HepG2 (cell line): ENCODE results near the gene TGFBRAP1. TPM values are rescaled to one million over a fixed set of nuclear protein-coding genes. Genes with fewer than 3 reads are reported as not detected.
A peak's percentile ranks its signal among the peaks of the same experiment; 100 is the strongest.

Experiments used
- CEBPG ChIP-seq: IDR thresholded peaks from 2 replicates; pipeline ENCODE4 v1.6.1; 2016
- GABPA ChIP-seq, 2 experiments: IDR thresholded peaks; 2 replicates each; pipeline ENCODE4 v1.6.1; 2011 to 2016; ENCODE audit warnings: low read depth in 2 of 2, low read length in 1 of 2, missing biosample characterization in 1 of 2, missing genetic modification characterization in 1 of 2
- KAT8 ChIP-seq: IDR thresholded peaks from 2 replicates; pipeline ENCODE4 v1.6.1; 2016; ENCODE audit warnings: missing genetic modification reagents, missing compliant biosample characterization
- KLF12 ChIP-seq: sonication (generic); formaldehyde crosslinking; IDR thresholded peaks from 2 replicates; pipeline ENCODE4 v1.4.0; 2020; ENCODE audit warnings: missing genetic modification reagents, borderline replicate concordance
- NFE2L1 ChIP-seq: sonication (generic); formaldehyde crosslinking; IDR thresholded peaks from 2 replicates; pipeline ENCODE4 v1.4.0; 2020; ENCODE audit warnings: missing genetic modification reagents, mild to moderate bottlenecking, borderline replicate concordance
- NKX3-1 ChIP-seq: sonication (generic); formaldehyde crosslinking; IDR thresholded peaks from 2 replicates; pipeline ENCODE4 v1.5.0; 2020; ENCODE audit warnings: missing genetic modification reagents
- NR3C1 ChIP-seq: sonication (generic); formaldehyde crosslinking; IDR thresholded peaks from 2 replicates; pipeline ENCODE4 v1.4.0; 2020; ENCODE audit warnings: missing genetic modification reagents
- NRL ChIP-seq: sonication (generic); formaldehyde crosslinking; IDR thresholded peaks from 2 replicates; pipeline ENCODE4 v1.5.0; 2020; ENCODE audit warnings: missing genetic modification reagents, mild to moderate bottlenecking, moderate library complexity, borderline replicate concordance
- POGK ChIP-seq: sonication (generic); formaldehyde crosslinking; conservative IDR thresholded peaks from 2 replicates; pipeline ENCODE4 v1.8.0; 2022; ENCODE audit warnings: mild to moderate bottlenecking, moderate library complexity, missing genetic modification reagents
- SNRNP70 ChIP-seq: fragments of 200-400 bp; formaldehyde crosslinking; IDR thresholded peaks from 2 replicates; pipeline ENCODE4 v1.6.1; 2017; ENCODE audit warnings: mild to moderate bottlenecking, low read depth, low read length, moderate library complexity
- SP2 ChIP-seq: sonication (generic); formaldehyde crosslinking; IDR thresholded peaks from 2 replicates; pipeline ENCODE4 v1.5.1; 2020; ENCODE audit warnings: mild to moderate bottlenecking, missing genetic modification reagents
- TEAD3 ChIP-seq: optimal IDR thresholded peaks from 2 replicates; pipeline ENCODE3; 2016; ENCODE audit warnings: borderline replicate concordance
- TMF1 ChIP-seq: sonication (generic); formaldehyde crosslinking; IDR thresholded peaks from 2 replicates; pipeline ENCODE4 v1.8.1; 2022; ENCODE audit warnings: low read depth, missing genetic modification reagents
- ZNF225 ChIP-seq: sonication (generic); formaldehyde crosslinking; IDR thresholded peaks from 2 replicates; pipeline ENCODE4 v1.4.0; 2020; ENCODE audit warnings: mild to moderate bottlenecking, missing genetic modification reagents
- ZNF451 ChIP-seq: sonication (generic); formaldehyde crosslinking; IDR thresholded peaks from 2 replicates; pipeline ENCODE4 v1.5.0; 2020; ENCODE audit warnings: mild to moderate bottlenecking, missing genetic modification reagents
- ZNF496 ChIP-seq: sonication (generic); formaldehyde crosslinking; IDR thresholded peaks from 2 replicates; pipeline ENCODE4 v1.8.1; 2023; ENCODE audit warnings: mild to moderate bottlenecking, moderate library complexity, missing genetic modification reagents; ENCODE audit not compliant: insufficient replicate concordance
- ZNF83 ChIP-seq: sonication (generic); formaldehyde crosslinking; IDR thresholded peaks from 2 replicates; pipeline ENCODE4 v1.4.0; 2020; ENCODE audit warnings: missing genetic modification reagents, mild to moderate bottlenecking, borderline replicate concordance
- polyA plus RNA-seq, 8 experiments: library from polyadenylated mRNA; depleted of rRNA in 3 of 8; stranded (reverse) in 7 of 8; unstranded in 1 of 8; fragments of >200 nt; fragmentation: Illumina TruSeq in 4 of 8; extraction: Trizol in 4 of 8; gene quantifications; 2 replicates each; pipeline versions ENCODE4 v1.2.1 to v1.2.3, GENCODE V29; 2011 to 2016; ENCODE audit warnings: low read depth in 4 of 8, missing spikeins in 1 of 8, mixed read lengths in 1 of 8; ENCODE audit not compliant: insufficient read depth in 1 of 8
- total RNA-seq, 5 experiments: library from RNA; depleted of rRNA; stranded (reverse); fragments of >200 nt; fragmentation: Illumina TruSeq; extraction: Trizol; gene quantifications; 2 replicates each; pipeline ENCODE4 v1.2.3, GENCODE V29; 2016; ENCODE audit warnings: low read depth in 1 of 5
- TF ChIP-seq, protein P1 (sequence below): sonication (generic); formaldehyde crosslinking; IDR thresholded peaks from 2 replicates; pipeline ENCODE4 v1.5.0; 2020; ENCODE audit warnings: mild to moderate bottlenecking, missing genetic modification reagents, moderate library complexity
- TF ChIP-seq, protein P2 (sequence below): sonication (generic); formaldehyde crosslinking; IDR thresholded peaks from 2 replicates; pipeline ENCODE4 v1.8.1; 2022; ENCODE audit warnings: mild to moderate bottlenecking, missing genetic modification reagents
- TF ChIP-seq, protein P3 (sequence below): sonication (generic); formaldehyde crosslinking; IDR thresholded peaks from 2 replicates; pipeline ENCODE4 v1.4.0; 2020; ENCODE audit warnings: mild to moderate bottlenecking, low read depth, missing genetic modification reagents

Gene TGFBRAP1
- total and polyA plus RNA-seq, 2 of the 13 experiments (the other 11 are each of a cell fraction or from before 2014, with no cell fraction given), result 12.7 to 22.9 TPM

GRCh38 chr2:105337122-105338019, 7.8 kb upstream of the TGFBRAP1 start, which contains the start of gene C2orf49 (continued):
- TF ChIP-seq, protein P1, sequence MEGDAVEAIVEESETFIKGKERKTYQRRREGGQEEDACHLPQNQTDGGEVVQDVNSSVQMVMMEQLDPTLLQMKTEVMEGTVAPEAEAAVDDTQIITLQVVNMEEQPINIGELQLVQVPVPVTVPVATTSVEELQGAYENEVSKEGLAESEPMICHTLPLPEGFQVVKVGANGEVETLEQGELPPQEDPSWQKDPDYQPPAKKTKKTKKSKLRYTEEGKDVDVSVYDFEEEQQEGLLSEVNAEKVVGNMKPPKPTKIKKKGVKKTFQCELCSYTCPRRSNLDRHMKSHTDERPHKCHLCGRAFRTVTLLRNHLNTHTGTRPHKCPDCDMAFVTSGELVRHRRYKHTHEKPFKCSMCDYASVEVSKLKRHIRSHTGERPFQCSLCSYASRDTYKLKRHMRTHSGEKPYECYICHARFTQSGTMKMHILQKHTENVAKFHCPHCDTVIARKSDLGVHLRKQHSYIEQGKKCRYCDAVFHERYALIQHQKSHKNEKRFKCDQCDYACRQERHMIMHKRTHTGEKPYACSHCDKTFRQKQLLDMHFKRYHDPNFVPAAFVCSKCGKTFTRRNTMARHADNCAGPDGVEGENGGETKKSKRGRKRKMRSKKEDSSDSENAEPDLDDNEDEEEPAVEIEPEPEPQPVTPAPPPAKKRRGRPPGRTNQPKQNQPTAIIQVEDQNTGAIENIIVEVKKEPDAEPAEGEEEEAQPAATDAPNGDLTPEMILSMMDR (CRISPR knock-in tag), result no peak
- no peak for TF ChIP-seq TMF1 (CRISPR knock-in tag)
- no peak for TF ChIP-seq NR3C1 (CRISPR knock-in tag)
- 0 out of 2 replicates have a peak, but pooled peaks have one; percentile 56 for TF ChIP-seq ZNF225
- TF ChIP-seq NKX3-1 (CRISPR knock-in tag), result no peak
- TF ChIP-seq CEBPG (CRISPR knock-in tag), result peak; percentile 62; the same call in 1 of the 2 replicates
- TF ChIP-seq, protein P2, sequence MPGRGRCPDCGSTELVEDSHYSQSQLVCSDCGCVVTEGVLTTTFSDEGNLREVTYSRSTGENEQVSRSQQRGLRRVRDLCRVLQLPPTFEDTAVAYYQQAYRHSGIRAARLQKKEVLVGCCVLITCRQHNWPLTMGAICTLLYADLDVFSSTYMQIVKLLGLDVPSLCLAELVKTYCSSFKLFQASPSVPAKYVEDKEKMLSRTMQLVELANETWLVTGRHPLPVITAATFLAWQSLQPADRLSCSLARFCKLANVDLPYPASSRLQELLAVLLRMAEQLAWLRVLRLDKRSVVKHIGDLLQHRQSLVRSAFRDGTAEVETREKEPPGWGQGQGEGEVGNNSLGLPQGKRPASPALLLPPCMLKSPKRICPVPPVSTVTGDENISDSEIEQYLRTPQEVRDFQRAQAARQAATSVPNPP (CRISPR knock-in tag), result 0 out of 2 replicates have a peak, but pooled peaks have one; percentile 26
- peak; percentile 73; the same call in 1 of the 2 replicates for TF ChIP-seq NRL (CRISPR knock-in tag)
- TF ChIP-seq POGK (CRISPR knock-in tag), result peak; percentile 86
- TF ChIP-seq ZNF451 (CRISPR knock-in tag), result no peak; the same call in 1 of the 2 replicates
- 0 out of 2 replicates have a peak, but pooled peaks have one; percentile 31 for TF ChIP-seq NFE2L1 (CRISPR knock-in tag)
- TF ChIP-seq, protein P3, sequence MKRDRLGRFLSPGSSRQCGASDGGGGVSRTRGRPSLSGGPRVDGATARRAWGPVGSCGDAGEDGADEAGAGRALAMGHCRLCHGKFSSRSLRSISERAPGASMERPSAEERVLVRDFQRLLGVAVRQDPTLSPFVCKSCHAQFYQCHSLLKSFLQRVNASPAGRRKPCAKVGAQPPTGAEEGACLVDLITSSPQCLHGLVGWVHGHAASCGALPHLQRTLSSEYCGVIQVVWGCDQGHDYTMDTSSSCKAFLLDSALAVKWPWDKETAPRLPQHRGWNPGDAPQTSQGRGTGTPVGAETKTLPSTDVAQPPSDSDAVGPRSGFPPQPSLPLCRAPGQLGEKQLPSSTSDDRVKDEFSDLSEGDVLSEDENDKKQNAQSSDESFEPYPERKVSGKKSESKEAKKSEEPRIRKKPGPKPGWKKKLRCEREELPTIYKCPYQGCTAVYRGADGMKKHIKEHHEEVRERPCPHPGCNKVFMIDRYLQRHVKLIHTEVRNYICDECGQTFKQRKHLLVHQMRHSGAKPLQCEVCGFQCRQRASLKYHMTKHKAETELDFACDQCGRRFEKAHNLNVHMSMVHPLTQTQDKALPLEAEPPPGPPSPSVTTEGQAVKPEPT (CRISPR knock-in tag), result peak; percentile 83; the same call in 1 of the 2 replicates
- TF ChIP-seq GABPA (IDR thresholded peaks at IDR 0.05; ENCODE audit: low read depth, low read length), result peak; percentile 88
- peak; percentile 96 for TF ChIP-seq GABPA (CRISPR knock-in tag; IDR thresholded peaks at IDR 0.05; ENCODE audit: low read depth)
- no peak for TF ChIP-seq SNRNP70
- TF ChIP-seq ZNF496 (CRISPR knock-in tag), result no peak
- no peak for TF ChIP-seq KLF12
- peak; percentile 53 for TF ChIP-seq SP2 (CRISPR knock-in tag)
- no peak for TF ChIP-seq ZNF83
- TF ChIP-seq KAT8, result peak; percentile 100
- TF ChIP-seq TEAD3, result peak; percentile 87
